ENCODE results near the gene TNPO3.
"Not testable (repeated sequence)": the region's sequence is repeated elsewhere in the genome, so short reads cannot be mapped to it uniquely, and the experiment has no call there.

Gene TNPO3

GRCh38 chr7:128919881-128920799 is 134.8 kb downstream of the TNPO3 start:
- DNase-seq = no peak

GRCh38 chr7:128919241-128919640 is 135.7 kb downstream of the TNPO3 start:
- no peak for DNase-seq

GRCh38 chr7:128918016-128918665 is 136.8 kb downstream of the TNPO3 start:
- no peak for DNase-seq

GRCh38 chr7:128917122-128917521 is 137.8 kb downstream of the TNPO3 start:
- no peak for DNase-seq

GRCh38 chr7:128916643-128916915 is 138.3 kb downstream of the TNPO3 start:
- DNase-seq = no peak

GRCh38 chr7:128915841-128916642 is 138.9 kb downstream of the TNPO3 start:
- DNase-seq = no peak

GRCh38 chr7:128915271-128915819 is 139.6 kb downstream of the TNPO3 start:
- DNase-seq = no peak

GRCh38 chr7:128914566-128915151 is 140.3 kb downstream of the TNPO3 start:
- no peak for DNase-seq

GRCh38 chr7:128913870-128914565 is 140.9 kb downstream of the TNPO3 start:
- DNase-seq = no peak

GRCh38 chr7:128912709-128913495 is 142.0 kb downstream of the TNPO3 start:
- DNase-seq = not testable (repeated sequence)

GRCh38 chr7:128912281-128912680 is 142.6 kb downstream of the TNPO3 start:
- no peak for DNase-seq

GRCh38 chr7:128911423-128912031 is 143.4 kb downstream of the TNPO3 start:
- DNase-seq = no peak

GRCh38 chr7:128910569-128910945 is 144.4 kb downstream of the TNPO3 start, which contains the start of gene KCP:
TSS of gene KCP (minus strand) at chr7:128910709. CDS start at chr7:128910676, 33 bp downstream.
- no peak for DNase-seq

GRCh38 chr7:128909625-128910568 is 145.0 kb downstream of the TNPO3 start:
- no peak for DNase-seq

GRCh38 chr7:128908750-128909624 is 145.9 kb downstream of the TNPO3 start:
- no peak for DNase-seq

- no peak for DNase-seq
Measured at GRCh38 chr7:128906766-128907559, 147.9 kb downstream of the TNPO3 start.

- no peak for DNase-seq
Measured at GRCh38 chr7:128906001-128906765, 148.7 kb downstream of the TNPO3 start.
